ENCODE measurements around the gene PRKCA. TPM values are rescaled to one million over a fixed set of nuclear protein-coding genes. Genes with fewer than 3 reads are reported as not detected.

PRKCA gene
- total and polyA plus RNA-seq, 2 of the 13 experiments (the other 11 are each of a cell fraction or from before 2014, with no cell fraction given): 18.5 to 21.5 TPM

GRCh38 chr17:66715745-66716156 lies 413.3 kb downstream of the PRKCA start (continued):
- TF ChIP-seq ZBTB44 (CRISPR knock-in tag; IDR thresholded peaks at IDR 0.05) (no peak), POGZ (CRISPR knock-in tag; IDR thresholded peaks at IDR 0.05) (no peak), MNT (IDR thresholded peaks at IDR 0.05) (no peak), NFIC (IDR thresholded peaks at IDR 0.05; ENCODE audit: low read length) (no peak), ZNF251 (CRISPR knock-in tag; IDR thresholded peaks at IDR 0.05) (no peak), RBM22 (optimal IDR thresholded peaks at IDR 0.05; ENCODE audit: low read length) (no peak), RXRB (CRISPR knock-in tag; IDR thresholded peaks at IDR 0.05; ENCODE audit: borderline replicate concordance) (no peak), ZNF501 (CRISPR knock-in tag; IDR thresholded peaks at IDR 0.05) (0 out of 2 replicates have a peak, but pooled peaks have one; percentile 39), ZNF331 (CRISPR knock-in tag; IDR thresholded peaks at IDR 0.05) (0 out of 2 replicates have a peak, but pooled peaks have one; percentile 32), ZBTB2 (CRISPR knock-in tag; IDR thresholded peaks at IDR 0.05; ENCODE audit: low read depth) (no peak), SATB2 (CRISPR knock-in tag; IDR thresholded peaks at IDR 0.05) (no peak), ZBTB42 (CRISPR knock-in tag; IDR thresholded peaks at IDR 0.05) (no peak), ZFP37 (CRISPR knock-in tag; IDR thresholded peaks at IDR 0.05; ENCODE audit: borderline replicate concordance) (no peak), ARNTL (CRISPR knock-in tag; IDR thresholded peaks at IDR 0.05) (no peak), RAD21 (CRISPR knock-in tag; IDR thresholded peaks at IDR 0.05) (peak; percentile 60; the same call in 1 of the 2 replicates), RNF219 (CRISPR knock-in tag; IDR thresholded peaks at IDR 0.05) (no peak), ZBTB37 (CRISPR knock-in tag; IDR thresholded peaks at IDR 0.05) (no peak), KLF6 (CRISPR knock-in tag; IDR thresholded peaks at IDR 0.05) (no peak), STAG1 (CRISPR knock-in tag; IDR thresholded peaks at IDR 0.05) (peak; percentile 88), MTA3 (CRISPR knock-in tag; IDR thresholded peaks at IDR 0.05) (no peak), ZNF615 (CRISPR knock-in tag; IDR thresholded peaks at IDR 0.05; ENCODE audit: borderline replicate concordance) (no peak), NCOA2 (CRISPR knock-in tag; IDR thresholded peaks at IDR 0.05) (no peak), GZF1 (CRISPR knock-in tag; IDR thresholded peaks at IDR 0.05) (no peak), ZNF350 (CRISPR knock-in tag; IDR thresholded peaks at IDR 0.05; ENCODE audit: borderline replicate concordance, low read depth) (no peak), PCBP1 (IDR thresholded peaks at IDR 0.05; ENCODE audit: borderline replicate concordance, low read depth, low read length) (no peak)

Measured in HepG2 (cell line).